AG10803 (cell line): Measurements from ENCODE around the gene KCP.

ENCODE experiments used
- DNase-seq: peaks from one replicate; pipeline ENCODE4 v3.0.0; 2010; ENCODE audit warnings: low read depth
- H3K4me3 ChIP-seq: 2 replicates; pipeline ENCODE4 v1.5.1; 2011; ENCODE audit warnings: mild to moderate bottlenecking, low read length, control low read depth
- TF ChIP-seq, protein P1 (sequence below): conservative IDR thresholded peaks from 2 replicates; pipeline ENCODE4 v1.5.1; 2011; ENCODE audit warnings: mild to moderate bottlenecking, low read length, control low read depth, inconsistent platforms

Gene KCP

DNA sequence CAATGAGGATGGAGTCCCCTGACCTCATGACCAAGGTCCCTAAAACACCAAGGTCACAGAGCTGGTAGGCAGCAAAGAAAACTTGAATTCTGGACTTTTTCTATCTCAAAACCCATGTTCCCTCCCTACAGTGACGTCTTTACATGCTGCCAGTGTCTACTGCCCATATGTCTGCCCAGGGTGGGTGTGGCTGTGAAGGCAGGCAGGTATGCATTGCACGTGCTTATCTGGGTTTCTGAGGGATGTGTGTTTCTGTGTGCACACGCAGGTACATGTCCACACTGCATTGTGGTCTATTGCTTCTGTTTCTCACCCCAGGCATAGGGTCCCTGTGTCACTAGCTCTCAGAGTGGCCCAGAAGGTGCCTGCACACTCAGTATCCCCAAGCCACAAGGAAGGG lies 34.4 kb downstream of the KCP start:
- no peak overlapping the region for H3K4me3 ChIP-seq
- TF ChIP-seq, protein P1, sequence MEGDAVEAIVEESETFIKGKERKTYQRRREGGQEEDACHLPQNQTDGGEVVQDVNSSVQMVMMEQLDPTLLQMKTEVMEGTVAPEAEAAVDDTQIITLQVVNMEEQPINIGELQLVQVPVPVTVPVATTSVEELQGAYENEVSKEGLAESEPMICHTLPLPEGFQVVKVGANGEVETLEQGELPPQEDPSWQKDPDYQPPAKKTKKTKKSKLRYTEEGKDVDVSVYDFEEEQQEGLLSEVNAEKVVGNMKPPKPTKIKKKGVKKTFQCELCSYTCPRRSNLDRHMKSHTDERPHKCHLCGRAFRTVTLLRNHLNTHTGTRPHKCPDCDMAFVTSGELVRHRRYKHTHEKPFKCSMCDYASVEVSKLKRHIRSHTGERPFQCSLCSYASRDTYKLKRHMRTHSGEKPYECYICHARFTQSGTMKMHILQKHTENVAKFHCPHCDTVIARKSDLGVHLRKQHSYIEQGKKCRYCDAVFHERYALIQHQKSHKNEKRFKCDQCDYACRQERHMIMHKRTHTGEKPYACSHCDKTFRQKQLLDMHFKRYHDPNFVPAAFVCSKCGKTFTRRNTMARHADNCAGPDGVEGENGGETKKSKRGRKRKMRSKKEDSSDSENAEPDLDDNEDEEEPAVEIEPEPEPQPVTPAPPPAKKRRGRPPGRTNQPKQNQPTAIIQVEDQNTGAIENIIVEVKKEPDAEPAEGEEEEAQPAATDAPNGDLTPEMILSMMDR, result no peak
- DNase-seq, result no peak

DNA sequence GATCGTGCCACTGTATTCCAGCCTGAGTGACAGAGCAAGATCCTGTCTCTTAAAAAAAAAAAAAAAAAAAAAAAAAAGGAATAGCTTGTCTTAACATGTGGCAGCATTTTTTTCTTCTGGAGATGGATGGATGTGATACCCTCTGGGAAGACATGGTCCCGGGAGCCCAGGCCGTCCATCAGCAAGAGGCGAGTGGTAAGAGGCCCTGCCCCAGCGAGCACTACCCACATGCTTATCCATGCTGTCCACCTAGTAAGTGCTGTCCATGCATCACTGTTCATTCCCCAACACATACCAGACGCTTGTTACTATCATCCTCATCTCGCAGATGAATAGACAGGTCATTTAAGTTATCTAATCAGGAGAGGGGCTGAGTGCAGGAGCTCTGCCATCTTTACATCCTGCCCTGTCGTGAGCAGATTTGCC lies 35.0 kb downstream of the KCP start:
- DNase-seq, result no peak
- H3K4me3 ChIP-seq, result no peak overlapping the region
- TF ChIP-seq, protein P1, result no peak

DNA sequence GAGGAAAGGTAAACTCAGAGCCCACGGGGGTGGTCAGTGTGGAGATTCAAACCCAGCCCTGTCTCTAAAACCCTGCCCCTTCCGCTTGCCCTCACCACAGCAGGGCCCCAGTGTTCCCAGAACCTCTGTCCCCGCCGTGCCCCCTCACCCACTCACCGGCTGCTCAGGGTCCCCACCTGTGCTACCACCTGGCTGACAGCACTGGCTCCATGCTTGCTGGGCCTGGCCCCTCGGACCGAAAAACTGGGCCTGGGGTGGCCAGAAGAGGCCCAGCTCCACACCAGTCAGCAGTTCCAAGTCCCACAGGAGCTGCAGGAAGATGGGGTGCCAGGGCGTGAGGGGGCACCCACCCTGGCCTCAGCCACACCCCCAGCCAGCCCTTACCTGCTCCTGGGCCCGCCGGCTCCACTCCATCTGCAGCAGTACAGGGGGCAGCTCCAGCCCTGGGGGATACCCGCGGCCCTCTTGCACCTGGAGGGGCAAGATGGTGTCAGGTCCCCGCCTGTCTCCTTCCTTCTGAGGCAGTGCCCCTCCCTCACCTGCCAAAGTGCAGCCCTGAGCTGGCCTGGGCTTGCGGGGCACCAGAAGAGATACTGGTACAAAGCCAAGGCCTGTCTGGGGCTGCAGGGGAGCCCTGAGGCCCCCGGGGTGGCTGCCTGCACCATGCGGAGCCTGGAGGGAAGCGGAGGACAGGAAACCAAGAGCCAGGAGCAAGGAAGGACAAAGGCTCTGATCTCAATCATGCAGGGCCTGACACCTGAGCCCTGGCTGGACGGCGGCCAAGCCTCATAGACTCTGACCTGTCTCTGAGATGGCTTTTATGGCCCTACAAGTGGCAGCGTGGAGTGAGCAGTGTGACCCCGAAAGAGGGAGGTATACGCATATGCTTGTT lies 36.1 kb downstream of the KCP start:
- H3K4me3 ChIP-seq, result no peak overlapping the region
- DNase-seq, result no peak
- TF ChIP-seq, protein P1, result no peak

DNA sequence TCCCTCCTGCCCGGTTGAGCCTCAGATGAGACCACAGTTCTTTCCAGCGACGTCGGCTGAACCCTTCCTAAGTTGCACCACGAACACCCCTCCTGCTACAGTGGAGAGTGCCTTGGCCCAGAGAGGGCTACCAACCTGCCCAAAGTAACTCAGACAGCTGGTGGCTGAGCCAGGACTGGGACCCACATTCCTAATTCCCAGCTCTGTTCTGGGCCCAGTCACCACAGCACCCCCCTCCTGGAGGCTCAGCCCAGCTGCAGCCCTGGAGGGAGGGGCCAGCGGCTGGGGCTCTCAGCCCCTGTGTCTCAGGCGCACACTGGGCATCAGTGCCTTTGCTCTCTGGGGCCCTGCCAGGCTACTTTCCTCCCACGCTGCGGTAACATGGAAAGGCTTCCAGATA lies 37.3 kb downstream of the KCP start:
- H3K4me3 ChIP-seq, result no peak overlapping the region
- no peak for DNase-seq
- TF ChIP-seq, protein P1, result no peak

DNA sequence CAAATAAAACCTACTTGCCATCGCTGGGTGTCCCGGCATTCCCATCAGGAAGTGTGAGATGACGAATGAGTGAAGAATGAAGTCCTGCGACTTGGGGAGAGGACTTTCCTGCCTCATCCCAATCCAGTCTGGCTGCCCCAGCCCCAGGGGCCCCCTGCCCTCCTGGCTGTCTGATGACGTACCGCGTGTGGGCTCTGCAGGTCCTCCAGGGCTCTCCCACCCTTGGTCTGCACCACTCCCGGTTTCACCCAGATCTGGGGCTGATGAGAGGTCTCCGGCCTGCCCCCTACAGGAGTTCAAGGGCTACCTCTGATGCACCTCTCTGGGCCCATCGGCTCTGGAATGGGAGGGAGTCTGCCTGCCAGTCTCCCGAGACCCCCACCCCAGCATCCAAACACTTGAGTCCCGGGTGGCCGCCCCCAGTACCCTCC lies 38.1 kb downstream of the KCP start:
- no peak overlapping the region for H3K4me3 ChIP-seq
- DNase-seq, result no peak
- TF ChIP-seq, protein P1, result no peak

DNA sequence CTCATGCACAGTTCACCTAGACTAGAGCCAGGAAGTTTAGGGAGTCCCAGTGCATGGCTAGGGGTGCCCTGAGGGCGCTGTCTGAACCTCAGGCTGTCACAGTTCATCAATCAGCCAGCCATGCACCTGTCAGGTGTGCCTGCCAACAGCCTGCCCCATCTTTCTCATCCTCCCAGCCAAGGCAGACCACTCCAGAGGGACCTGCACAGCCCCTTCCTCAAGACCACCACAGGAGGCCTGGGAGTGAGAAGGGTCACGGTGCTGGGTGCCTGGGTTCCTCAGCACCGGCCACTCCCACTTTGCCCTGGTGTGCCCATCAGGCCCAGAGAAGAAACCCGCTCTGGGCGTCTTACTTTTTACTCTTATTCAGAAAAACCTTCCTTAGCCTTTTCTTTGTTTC lies 39.5 kb downstream of the KCP start:
- DNase-seq, result no peak
- TF ChIP-seq, protein P1, result no peak

DNA sequence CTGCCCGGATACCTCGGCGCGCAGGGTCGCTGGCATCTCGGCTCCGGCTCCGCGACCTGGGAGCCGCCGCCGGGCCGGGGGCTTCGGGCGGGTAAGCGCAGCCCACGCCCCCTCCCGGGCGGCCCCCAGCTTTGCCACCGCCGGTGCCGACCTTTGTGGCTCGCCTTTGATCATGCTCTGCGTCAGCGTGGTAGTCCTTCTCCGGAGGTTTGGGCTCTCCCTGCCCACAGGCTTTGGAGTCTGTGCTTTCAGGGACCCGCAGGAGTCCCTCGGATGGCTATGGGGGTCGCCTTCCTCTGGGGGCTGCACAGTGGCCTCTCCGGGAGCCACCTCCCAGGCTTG lies 40.6 kb downstream of the KCP start:
- DNase-seq, result no peak
- H3K4me3 ChIP-seq, result no peak overlapping the region
- TF ChIP-seq, protein P1, result no peak

More for the DNA sequence above, 39.5 kb downstream of the KCP start:
- H3K4me3 ChIP-seq, result no peak overlapping the region
